CD4-positive, CD25-positive, alpha-beta regulatory T cell (primary cell): ENCODE measurements around the gene NCAPD2. TPM values are rescaled to one million over a fixed set of nuclear protein-coding genes. Genes with fewer than 3 reads are reported as not detected.
"Not testable (repeated sequence)": the region's sequence is repeated elsewhere in the genome, so short reads cannot be mapped to it uniquely, and the experiment has no call there.

ENCODE experiments used
- ATAC-seq, 2 donors: fragments of 150-1000 bp; cut with Tn5 transposase; one replicate each; pipeline ENCODE4 v1.10.0; 2021; ENCODE audit warnings: low read depth in 2 of 2, moderate number of reproducible peaks in 2 of 2, moderate library complexity in 1 of 2
- DNase-seq, 3 donors: peaks; one replicate each; pipeline versions ENCODE4 v3.0.0 to v3.0.0-alpha.2; 2012 to 2022; ENCODE audit warnings: mixed read lengths in 1 of 3
- H3K27ac ChIP-seq: one replicate; pipeline ENCODE4 v1.7.0; 2013; ENCODE audit warnings: mild to moderate bottlenecking, low read length; ENCODE audit not compliant: insufficient read depth, poor library complexity, severe bottlenecking
- H3K27me3 ChIP-seq: one replicate; pipeline ENCODE4 v1.7.0; 2013; ENCODE audit warnings: low read length; ENCODE audit not compliant: control insufficient read depth, insufficient read depth
- H3K36me3 ChIP-seq: one replicate; pipeline ENCODE4 v1.7.0; 2013; ENCODE audit warnings: mild to moderate bottlenecking, low read length, moderate library complexity; ENCODE audit not compliant: control insufficient read depth, insufficient read depth
- H3K4me1 ChIP-seq: 2 replicates; pipeline ENCODE4 v1.7.0; 2013; ENCODE audit warnings: mild to moderate bottlenecking, low read length; ENCODE audit not compliant: insufficient read depth, control insufficient read depth, poor library complexity, severe bottlenecking
- H3K4me3 ChIP-seq: one replicate; pipeline ENCODE4 v1.7.0; 2013; ENCODE audit warnings: low read depth, mild to moderate bottlenecking, low read length, moderate library complexity
- H3K9me3 ChIP-seq, 2 experiments: 1 replicate in 1 of 2; 2 replicates in 1 of 2; pipeline ENCODE4 v1.7.0; 2013; ENCODE audit warnings: low read length in 2 of 2, mild to moderate bottlenecking in 1 of 2, moderate library complexity in 1 of 2; ENCODE audit not compliant: control insufficient read depth in 2 of 2
- H3K27ac Mint-ChIP-seq, 3 donors: one replicate each; pipeline ENCODE4 v1.8.0; 2020 to 2022; ENCODE audit warnings: mild to moderate bottlenecking in 3 of 3, mixed read lengths in 3 of 3, moderate library complexity in 2 of 3
- H3K27me3 Mint-ChIP-seq: one replicate; pipeline ENCODE4 v1.8.0; 2022; ENCODE audit warnings: mild to moderate bottlenecking, mixed read lengths
- H3K36me3 Mint-ChIP-seq: one replicate; pipeline ENCODE4 v1.8.0; 2020; ENCODE audit warnings: mixed read lengths
- H3K4me1 Mint-ChIP-seq, 4 donors: one replicate each; pipeline ENCODE4 v1.8.0; 2020 to 2022; ENCODE audit warnings: mixed read lengths in 4 of 4, mild to moderate bottlenecking in 1 of 4
- H3K4me3 Mint-ChIP-seq, 4 donors: one replicate each; pipeline ENCODE4 v1.8.0; 2020 to 2022; ENCODE audit warnings: mild to moderate bottlenecking in 4 of 4, mixed read lengths in 4 of 4, moderate library complexity in 3 of 4
- H3K9me3 Mint-ChIP-seq, 7 donors: one replicate each; pipeline ENCODE4 v1.8.0; 2020 to 2022; ENCODE audit warnings: mixed read lengths in 7 of 7, mild to moderate bottlenecking in 3 of 7, moderate library complexity in 2 of 7
- polyA plus RNA-seq, 4 donors: library from polyadenylated mRNA; unstranded; fragments of 300-500 nt; fragmentation: Illumina TruSeq; gene quantifications; one replicate each; pipeline ENCODE4 v1.2.3, GENCODE V29; 2021
- total RNA-seq: library from RNA; stranded (reverse); gene quantifications from one replicate; pipeline ENCODE4 v1.2.3, GENCODE V29; 2022

Gene NCAPD2
- total and polyA plus RNA-seq, 5 donors from 2014 or later = 21.5 to 32.8 (median 26.3) TPM

DNA sequence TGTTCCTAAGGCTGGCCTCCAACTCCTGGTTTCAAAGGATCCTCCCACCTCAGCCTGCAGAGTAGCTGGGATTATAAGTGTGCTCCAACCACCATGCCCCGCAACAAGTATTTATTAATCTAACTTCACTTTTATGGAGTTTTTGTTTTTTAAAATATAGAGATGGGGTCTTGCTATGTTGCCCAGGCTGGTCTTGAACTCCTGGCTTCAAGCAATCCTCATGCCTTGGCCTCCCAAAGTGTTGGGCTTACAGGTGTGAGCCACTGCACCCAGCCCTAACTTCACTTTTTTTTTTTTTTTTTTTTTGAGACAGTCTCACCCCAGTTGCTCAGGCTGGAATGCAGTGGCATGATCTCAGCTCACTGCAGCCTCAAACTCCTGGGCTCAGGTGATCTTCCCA is 3.2 kb upstream of the NCAPD2 start:
- H3K36me3 Mint-ChIP-seq, H3K27ac ChIP-seq, H3K9me3 ChIP-seq, H3K9me3 Mint-ChIP-seq, H3K36me3 ChIP-seq, H3K27me3 ChIP-seq, H3K4me3 ChIP-seq, DNase-seq, H3K27ac Mint-ChIP-seq, ATAC-seq, H3K27me3 Mint-ChIP-seq: not testable (repeated sequence)
- H3K4me1 ChIP-seq = peaks cover 25% of the 10 kb centered on the region
- Mint-ChIP-seq H3K4me3 (peak overlapping the region in 2 of 4 donors; percentile 34 to 44), H3K4me1 (peaks cover 8 to 29% (median 20%) of the 10 kb centered on the region in 4 donors)

GRCh38 chr12:6492838-6493496 is 935 bp upstream of the NCAPD2 start, which contains the start of gene MRPL51:
Gene MRPL51, minus strand, starts transcription at chr12:6493262. Its CDS starts 126 bp downstream, at chr12:6493136.
- Mint-ChIP-seq H3K4me3 (peak within 1 kb of the TSS; percentile 94 to 100 (median 97)), H3K4me1 (peaks cover 8 to 46% (median 27%) of the 10 kb centered on the region in 4 donors), H3K27ac (peak within 1 kb of the TSS; percentile 93 to 99 (median 97)), H3K27me3 (peaks cover 5% of the 10 kb centered on the region), H3K36me3 (peaks cover 4% of the 10 kb centered on the region), H3K9me3 (no peaks in the 10 kb centered on the region)
- Histone ChIP-seq H3K27ac (peak within 1 kb of the TSS; percentile 92), H3K27me3 (no peaks in the 10 kb centered on the region), H3K4me1 (peaks cover 30% of the 10 kb centered on the region), H3K36me3 (peaks cover 17% of the 10 kb centered on the region), H3K9me3 (no peaks in the 10 kb centered on the region), H3K4me3 (peak within 1 kb of the TSS; percentile 100)
- DNase-seq = peak; percentile 91 to 98 (median 93)
- ATAC-seq = peak; percentile 80 to 83

DNA sequence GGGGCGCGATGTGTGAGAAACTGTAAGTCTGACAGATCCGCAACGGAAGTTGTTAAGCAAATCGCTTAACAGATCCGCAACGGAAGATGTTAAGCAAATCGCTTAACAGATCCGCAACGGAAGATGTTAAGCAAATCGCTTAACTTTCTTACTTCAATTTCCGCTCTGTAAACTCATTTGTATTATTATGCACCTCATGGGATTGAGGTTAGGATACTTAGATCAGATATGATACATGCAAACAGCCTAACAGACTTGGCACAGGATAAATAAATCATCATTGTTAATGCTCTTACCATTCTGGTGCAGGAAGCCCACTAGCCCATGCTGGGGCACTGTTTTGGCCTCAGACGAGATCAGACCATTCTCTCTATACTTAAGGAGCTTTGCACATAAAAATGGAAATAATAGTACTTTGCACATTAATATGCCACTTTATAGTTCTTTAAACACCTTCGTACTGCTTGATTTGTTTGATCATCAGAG is 399 bp downstream of the NCAPD2 start:
- Histone ChIP-seq H3K4me3 (peak overlapping the region; percentile 98), H3K27ac (peak overlapping the region; percentile 92), H3K36me3 (peaks cover 22% of the 10 kb centered on the region), H3K27me3 (no peaks in the 10 kb centered on the region), H3K4me1 (peaks cover 30% of the 10 kb centered on the region), H3K9me3 (no peaks in the 10 kb centered on the region)
- Mint-ChIP-seq H3K4me1 (peaks cover 8 to 50% (median 29%) of the 10 kb centered on the region in 4 donors), H3K4me3 (peak overlapping the region; percentile 94 to 98 (median 97)), H3K27ac (peak overlapping the region; percentile 93 to 95 (median 95)), H3K27me3 (peaks cover 5% of the 10 kb centered on the region), H3K36me3 (peaks cover 4% of the 10 kb centered on the region), H3K9me3 (no peaks in the 10 kb centered on the region)
- DNase-seq (no peak), ATAC-seq (peak; percentile 34 to 41)

DNA sequence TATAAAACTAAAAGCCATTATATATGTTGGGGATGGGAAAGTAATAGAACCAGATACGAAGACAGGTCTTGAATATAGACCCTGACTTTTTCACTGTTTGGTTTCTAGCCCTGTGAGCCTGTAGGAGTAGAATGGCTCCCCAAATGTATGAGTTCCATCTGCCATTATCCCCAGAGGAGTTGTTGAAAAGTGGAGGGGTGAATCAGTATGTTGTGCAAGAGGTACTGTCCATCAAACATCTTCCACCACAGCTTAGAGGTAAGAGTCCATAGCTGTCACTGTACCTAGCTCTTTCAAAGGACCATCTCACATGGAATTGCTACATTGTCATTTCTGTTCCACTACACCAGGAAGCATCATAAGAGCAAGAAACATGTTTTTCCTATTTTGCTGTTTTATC is 1.1 kb downstream of the NCAPD2 start:
- peak overlapping the region; percentile 94 to 98 (median 97) for H3K4me3 Mint-ChIP-seq
- H3K36me3 Mint-ChIP-seq = peaks cover 4% of the 10 kb centered on the region
- H3K4me3 ChIP-seq = peak overlapping the region; percentile 98
- H3K27me3 ChIP-seq = no peaks in the 10 kb centered on the region
- H3K9me3 Mint-ChIP-seq = no peaks in the 10 kb centered on the region
- peaks cover 8 to 50% (median 29%) of the 10 kb centered on the region in 4 donors for H3K4me1 Mint-ChIP-seq
- H3K27ac ChIP-seq = peak overlapping the region; percentile 92
- H3K4me1 ChIP-seq = peaks cover 30% of the 10 kb centered on the region
- peaks cover 5% of the 10 kb centered on the region for H3K27me3 Mint-ChIP-seq
- ATAC-seq (no peak), DNase-seq (no peak)
- H3K36me3 ChIP-seq = peaks cover 22% of the 10 kb centered on the region
- H3K27ac Mint-ChIP-seq = peak overlapping the region; percentile 93 to 95 (median 95)
- H3K9me3 ChIP-seq = no peaks in the 10 kb centered on the region

- not testable (repeated sequence) for H3K27me3 ChIP-seq, H3K9me3 Mint-ChIP-seq, H3K27ac Mint-ChIP-seq, H3K36me3 Mint-ChIP-seq, H3K4me3 ChIP-seq, DNase-seq, H3K27ac ChIP-seq, H3K27me3 Mint-ChIP-seq, H3K9me3 ChIP-seq, ATAC-seq
- peaks cover 8 to 44% (median 27%) of the 10 kb centered on the region in 4 donors for H3K4me1 Mint-ChIP-seq
- peak overlapping the region in 1 of 4 donors; percentile 42 for H3K4me3 Mint-ChIP-seq
- H3K4me1 ChIP-seq = peaks cover 28% of the 10 kb centered on the region
- peaks cover 30% of the 10 kb centered on the region for H3K36me3 ChIP-seq
Observed at GRCh38 chr12:6497291-6497690, 3.4 kb downstream of the NCAPD2 start.

GRCh38 chr12:6500466-6500865 is 6.6 kb downstream of the NCAPD2 start:
- H3K27me3 ChIP-seq = no peaks in the 10 kb centered on the region
- H3K27me3 Mint-ChIP-seq = no peaks in the 10 kb centered on the region
- DNase-seq (no peak), ATAC-seq (no peak)
- peaks cover 8% of the 10 kb centered on the region for H3K4me1 ChIP-seq
- H3K36me3 Mint-ChIP-seq = peaks cover 3% of the 10 kb centered on the region
- H3K4me3 Mint-ChIP-seq = no peak overlapping the region
- peaks cover 1 to 23% (median 12%) of the 10 kb centered on the region in 4 donors for H3K4me1 Mint-ChIP-seq
- H3K9me3 ChIP-seq = no peaks in the 10 kb centered on the region
- H3K36me3 ChIP-seq = peaks cover 39% of the 10 kb centered on the region
- H3K9me3 Mint-ChIP-seq = no peaks in the 10 kb centered on the region
- H3K27ac ChIP-seq = no peak overlapping the region
- H3K4me3 ChIP-seq = no peak overlapping the region
- H3K27ac Mint-ChIP-seq = no peak overlapping the region

- H3K36me3 Mint-ChIP-seq = peaks cover 25% of the 10 kb centered on the region
- no peaks in the 10 kb centered on the region for H3K4me1 ChIP-seq
- H3K9me3 Mint-ChIP-seq = no peaks in the 10 kb centered on the region
- ATAC-seq (no peak), DNase-seq (no peak)
- H3K4me3 ChIP-seq = no peak overlapping the region
- H3K27ac Mint-ChIP-seq = peak overlapping the region in 2 of 3 donors; percentile 28 to 43
- no peak overlapping the region for H3K27ac ChIP-seq
- peaks cover 30% of the 10 kb centered on the region for H3K36me3 ChIP-seq
- H3K27me3 Mint-ChIP-seq = no peaks in the 10 kb centered on the region
- no peaks in the 10 kb centered on the region for H3K9me3 ChIP-seq
- no peaks in the 10 kb centered on the region for H3K27me3 ChIP-seq
- peaks cover 0 to 13% (median 3%) of the 10 kb centered on the region in 4 donors for H3K4me1 Mint-ChIP-seq
- no peak overlapping the region for H3K4me3 Mint-ChIP-seq
Observed at GRCh38 chr12:6507102-6507998, 13.4 kb downstream of the NCAPD2 start.
